WI38 (cell line): ENCODE data around the gene IL17RB.

ENCODE experiments used
- H3K4me3 ChIP-seq: 2 replicates; pipeline ENCODE4 v1.5.1; 2011; ENCODE audit warnings: low read depth, mild to moderate bottlenecking, control low read depth, low read length
- CTCF ChIP-seq: IDR thresholded peaks from 2 replicates; pipeline ENCODE4 v1.5.1; 2012; ENCODE audit warnings: low read depth, mild to moderate bottlenecking, control low read depth, low read length

Gene IL17RB

GRCh38 chr3:53900666-53901331 lies 54.4 kb downstream of the IL17RB start:
- TF ChIP-seq CTCF, result no peak
- no peak overlapping the region for H3K4me3 ChIP-seq

- H3K4me3 ChIP-seq, result no peak overlapping the region
- no peak for TF ChIP-seq CTCF
These were observed 55.7 kb downstream of the IL17RB start for GRCh38 chr3:53902067-53902466.

- H3K4me3 ChIP-seq, result no peak overlapping the region
- TF ChIP-seq CTCF, result no peak
These were observed 56.3 kb downstream of the IL17RB start for GRCh38 chr3:53902711-53903110.

- no peak for TF ChIP-seq CTCF
- H3K4me3 ChIP-seq, result no peak overlapping the region
These were observed 67.0 kb downstream of the IL17RB start for GRCh38 chr3:53913401-53913800.
